GM19193 (cell line): ENCODE measurements around the gene PPAN.

ENCODE experiments used
- POLR2A ChIP-seq: IDR thresholded peaks from 4 replicates; pipeline ENCODE4 v1.6.1; 2011; ENCODE audit not compliant: insufficient read depth, insufficient read length; ENCODE audit errors: extremely low read depth

The PPAN gene

DNA sequence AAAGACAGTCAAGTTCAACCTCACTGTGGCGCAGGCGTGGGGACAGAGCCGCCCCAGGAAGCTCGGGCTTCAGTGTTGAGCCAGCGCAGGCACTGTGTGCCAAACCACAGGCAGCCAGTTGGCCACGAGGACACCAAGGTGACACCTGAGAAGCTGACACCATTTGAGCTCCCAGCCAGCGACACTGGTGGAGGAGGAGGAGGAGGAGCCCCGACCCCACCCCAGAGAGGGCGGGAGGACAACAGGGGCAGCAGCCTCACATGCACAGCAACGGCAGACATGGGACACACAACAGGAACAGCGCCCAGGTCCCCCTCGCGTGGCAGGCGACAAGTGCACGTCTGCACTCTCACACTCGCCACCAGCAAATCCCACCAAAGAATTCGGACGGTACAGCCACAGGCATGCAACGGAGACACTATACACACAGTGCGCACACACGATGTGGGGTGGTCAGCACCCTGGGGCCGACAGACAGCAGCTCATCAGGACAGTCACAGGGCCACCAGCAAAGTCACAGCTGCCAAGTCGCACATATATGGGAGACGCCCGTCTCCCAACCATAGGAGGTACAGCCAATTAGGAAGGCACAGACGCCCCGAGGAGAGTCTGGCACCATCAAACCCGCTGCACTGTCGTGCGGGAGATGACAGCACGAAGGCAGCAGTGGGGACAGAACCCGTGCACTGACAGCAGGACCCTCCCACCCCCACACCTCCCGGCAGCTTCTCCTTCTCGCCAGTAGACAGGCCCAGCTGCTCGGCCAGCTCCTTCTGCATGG is 10.1 kb downstream of the PPAN start:
- peak; percentile 42 for TF ChIP-seq POLR2A

GRCh38 chr19:10116866-10117616 is 10.9 kb downstream of the PPAN start:
- TF ChIP-seq POLR2A = no peak

DNA sequence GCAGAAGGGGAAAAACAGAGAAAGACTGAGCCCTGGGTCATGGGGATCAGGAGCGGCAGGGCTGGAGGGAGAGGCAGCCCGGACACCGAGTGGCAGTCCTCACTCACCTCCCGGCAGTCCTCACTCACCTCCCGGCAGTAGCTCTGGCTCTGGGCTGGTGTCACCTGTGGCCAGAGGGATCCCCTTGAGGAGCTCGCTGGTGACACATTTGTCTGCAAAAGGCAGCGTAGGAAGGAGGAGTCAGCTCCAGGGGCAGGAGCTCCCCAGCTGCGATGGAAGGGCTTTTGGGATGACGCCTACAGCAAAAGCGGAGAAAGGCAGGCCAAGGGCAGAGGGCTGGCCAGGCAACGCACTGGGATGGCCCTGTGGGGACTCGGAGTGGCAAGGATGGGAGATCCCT is 12.8 kb downstream of the PPAN start:
- no peak for TF ChIP-seq POLR2A

- no peak for TF ChIP-seq POLR2A
Observed at GRCh38 chr19:10120538-10121189, 14.5 kb downstream of the PPAN start.

GRCh38 chr19:10122045-10122444 is 15.9 kb downstream of the PPAN start:
- TF ChIP-seq POLR2A = no peak

DNA sequence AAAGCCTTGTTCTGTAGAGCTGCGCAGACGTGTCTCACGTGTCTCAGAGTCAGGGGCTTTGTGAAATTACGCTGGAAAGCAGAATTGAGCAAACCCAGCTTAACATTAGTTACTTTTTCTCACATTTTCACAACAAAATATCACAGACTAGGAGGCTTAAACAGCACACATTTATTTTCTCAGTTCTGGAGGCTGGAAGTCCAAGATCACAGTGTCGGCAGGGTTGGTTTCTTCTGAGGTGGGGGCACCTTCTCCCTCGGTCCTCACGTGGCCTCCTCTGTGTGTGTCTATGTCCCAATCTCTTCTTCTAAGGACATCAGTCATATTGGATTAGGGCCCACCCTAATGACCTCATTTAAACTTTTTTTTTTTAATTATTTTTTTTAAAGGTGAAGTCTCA is 18.3 kb downstream of the PPAN start:
- TF ChIP-seq POLR2A = no peak

DNA sequence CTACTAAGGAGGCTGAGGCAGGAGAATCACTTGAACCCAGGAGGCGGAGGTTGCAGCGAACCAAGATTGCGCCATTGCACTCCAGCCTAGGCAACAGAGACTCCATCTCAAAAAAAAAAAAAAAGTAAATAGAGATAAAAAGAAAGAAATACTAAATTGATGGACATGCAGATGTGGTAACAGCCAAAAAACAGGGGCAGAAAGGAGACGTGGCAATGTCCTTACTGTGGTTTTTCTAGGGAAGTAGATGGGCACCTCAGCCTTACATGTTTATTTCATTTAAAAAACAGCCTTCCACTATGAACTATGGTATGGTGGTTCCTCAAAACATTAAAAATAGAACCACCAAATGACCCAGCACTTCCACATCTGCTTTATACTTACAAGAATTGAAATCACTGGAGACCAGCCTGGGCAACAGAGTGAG is 20.1 kb downstream of the PPAN start:
- no peak for TF ChIP-seq POLR2A

GRCh38 chr19:10132905-10133304 is 26.7 kb downstream of the PPAN start:
- TF ChIP-seq POLR2A = no peak

- no peak for TF ChIP-seq POLR2A
Observed at GRCh38 chr19:10133596-10133995, 27.4 kb downstream of the PPAN start.

DNA sequence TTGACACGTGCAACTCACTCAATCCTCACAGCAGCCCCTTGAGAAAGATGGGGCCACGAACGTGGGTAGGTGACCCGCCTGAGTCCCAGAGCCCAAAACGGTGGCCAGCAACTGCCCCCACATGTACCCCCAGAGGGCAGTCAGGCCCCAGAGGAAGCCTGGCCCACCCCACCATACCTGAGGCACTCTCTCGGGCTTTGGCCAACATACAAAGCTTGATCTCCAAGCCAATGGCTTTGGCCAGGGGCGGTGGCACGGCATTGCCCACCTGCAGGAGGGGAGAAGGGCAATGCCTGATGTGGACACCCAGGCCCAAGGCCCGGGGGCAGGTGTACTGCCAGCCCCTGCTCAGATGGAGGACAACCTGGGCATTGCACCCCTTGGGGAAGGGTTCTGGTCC is 27.9 kb downstream of the PPAN start:
- TF ChIP-seq POLR2A = no peak

DNA sequence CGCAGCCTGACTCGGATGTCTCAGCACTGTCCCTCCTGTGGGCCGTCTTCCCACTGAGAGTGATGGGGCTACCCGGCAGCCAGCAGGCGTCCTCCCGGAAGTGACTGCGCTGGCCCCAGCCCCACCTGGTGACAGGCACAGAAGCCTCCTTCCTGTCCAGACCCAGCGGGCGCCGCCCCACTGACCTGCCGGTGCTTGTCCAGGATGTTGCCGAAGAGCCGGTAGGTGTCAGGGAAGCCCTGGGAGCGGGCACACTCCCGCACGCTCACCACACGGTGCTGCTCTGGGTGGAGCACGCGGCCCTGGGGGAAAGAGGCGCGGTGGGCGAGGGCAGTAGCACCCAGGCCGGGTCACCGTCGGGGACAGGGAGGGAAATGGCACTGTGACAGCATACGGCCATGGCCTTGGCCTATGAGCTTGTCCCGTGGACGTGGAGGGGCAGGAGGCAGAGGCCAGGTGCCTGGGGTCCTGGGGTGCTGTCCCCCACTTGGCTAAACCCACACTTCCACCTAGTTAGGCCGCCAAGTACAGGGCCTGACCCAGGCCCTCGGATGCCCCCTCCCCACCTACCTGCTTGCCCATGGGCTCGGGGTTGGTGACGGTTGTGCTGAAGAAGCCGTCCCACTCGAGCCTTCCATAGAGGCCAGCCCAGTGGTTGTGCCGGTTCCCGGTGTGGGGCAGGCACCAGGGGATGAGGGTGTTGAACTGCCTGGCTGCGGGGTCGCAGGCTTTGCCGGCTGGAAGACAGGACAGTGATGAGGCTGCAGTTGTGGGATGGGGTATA is 29.6 kb downstream of the PPAN start:
- TF ChIP-seq POLR2A = no peak

- TF ChIP-seq POLR2A = no peak
Observed at GRCh38 chr19:10136936-10137335, 30.8 kb downstream of the PPAN start.

GRCh38 chr19:10137751-10138682 is 31.9 kb downstream of the PPAN start:
- TF ChIP-seq POLR2A = no peak
